Peyer's patch (tissue), 4 donors: ENCODE measurements around the gene ANAPC16. TPM values are rescaled to one million over a fixed set of nuclear protein-coding genes. Genes with fewer than 3 reads are reported as not detected.

Experiments
- DNase-seq, 3 donors: peaks; one replicate each; pipeline ENCODE4 v3.0.0-alpha.2; 2017 to 2019
- H3K27ac ChIP-seq, 4 donors: fragments of 200-600 bp; sonication (generic); one replicate each; pipeline ENCODE4 v1.5.1; 2016 to 2019
- H3K27me3 ChIP-seq, 2 donors: fragments of 200-600 bp; sonication (generic); one replicate each; pipeline ENCODE4 v1.5.1; 2019
- H3K36me3 ChIP-seq, 3 donors: fragments of 200-600 bp; sonication (generic); one replicate each; pipeline ENCODE4 v1.5.1; 2016 to 2019
- H3K4me1 ChIP-seq, 4 donors: fragments of 200-600 bp; sonication (generic); one replicate each; pipeline ENCODE4 v1.5.1; 2016 to 2019
- H3K4me3 ChIP-seq, 4 donors: fragments of 200-600 bp; sonication (generic); 1 replicate in 3 of 4; 2 replicates in 1 of 4; pipeline ENCODE4 v1.5.1; 2016 to 2019; ENCODE audit warnings: mild to moderate bottlenecking in 1 of 4
- H3K9me3 ChIP-seq, 4 donors: fragments of 200-600 bp; sonication (generic); one replicate each; pipeline ENCODE4 v1.5.1; 2016 to 2019; ENCODE audit warnings: mild to moderate bottlenecking in 1 of 4
- POLR2A ChIP-seq, 2 donors: fragments of 450-650 bp; IDR thresholded peaks; one replicate each; pipeline ENCODE4 v1.5.1; 2017; ENCODE audit warnings: antibody characterized with exemption in 2 of 2, mild to moderate bottlenecking in 2 of 2, moderate library complexity in 2 of 2
- total RNA-seq, 4 donors: library from RNA; depleted of rRNA; stranded (reverse); fragments of >200 nt; gene quantifications; one replicate each; pipeline ENCODE4 v1.1.0, GENCODE V29; 2016
- TF ChIP-seq, protein P1 (sequence below), 6 experiments: fragments of 450-650 bp in 4 of 6; fragments of 200-600 bp in 2 of 6; sonication (generic) in 1 of 6; IDR thresholded peaks; one replicate each; pipeline ENCODE4 v1.5.1; 2017 to 2019; ENCODE audit warnings: antibody characterized with exemption in 6 of 6, mild to moderate bottlenecking in 3 of 6, moderate library complexity in 1 of 6

ANAPC16 gene
- total RNA-seq, 4 donors from 2014 or later = 55.0 to 73.4 (median 60.6) TPM

DNA sequence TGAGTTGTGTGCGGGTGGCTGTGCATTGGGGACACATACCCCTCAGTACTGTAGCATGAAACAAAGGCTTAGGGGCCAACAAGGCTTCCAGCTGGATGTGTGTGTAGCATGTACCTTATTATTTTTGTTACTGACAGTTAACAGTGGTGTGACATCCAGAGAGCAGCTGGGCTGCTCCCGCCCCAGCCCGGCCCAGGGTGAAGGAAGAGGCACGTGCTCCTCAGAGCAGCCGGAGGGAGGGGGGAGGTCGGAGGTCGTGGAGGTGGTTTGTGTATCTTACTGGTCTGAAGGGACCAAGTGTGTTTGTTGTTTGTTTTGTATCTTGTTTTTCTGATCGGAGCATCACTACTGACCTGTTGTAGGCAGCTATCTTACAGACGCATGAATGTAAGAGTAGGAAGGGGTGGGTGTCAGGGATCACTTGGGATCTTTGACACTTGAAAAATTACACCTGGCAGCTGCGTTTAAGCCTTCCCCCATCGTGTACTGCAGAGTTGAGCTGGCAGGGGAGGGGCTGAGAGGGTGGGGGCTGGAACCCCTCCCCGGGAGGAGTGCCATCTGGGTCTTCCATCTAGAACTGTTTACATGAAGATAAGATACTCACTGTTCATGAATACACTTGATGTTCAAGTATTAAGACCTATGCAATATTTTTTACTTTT is 59.7 kb downstream of the ANAPC16 start:
- H3K4me3 ChIP-seq = peak overlapping the region; percentile 80 to 99 (median 94)
- H3K9me3 ChIP-seq = no peaks in the 10 kb centered on the region
- peak overlapping the region; percentile 92 to 99 (median 95) for H3K27ac ChIP-seq
- DNase-seq = no peak
- H3K36me3 ChIP-seq = peaks cover 0 to 22% (median 0%) of the 10 kb centered on the region in 3 donors
- H3K27me3 ChIP-seq = no peaks in the 10 kb centered on the region
- no peak for TF ChIP-seq POLR2A (IDR thresholded peaks at IDR 0.05)
- TF ChIP-seq, protein P1, sequence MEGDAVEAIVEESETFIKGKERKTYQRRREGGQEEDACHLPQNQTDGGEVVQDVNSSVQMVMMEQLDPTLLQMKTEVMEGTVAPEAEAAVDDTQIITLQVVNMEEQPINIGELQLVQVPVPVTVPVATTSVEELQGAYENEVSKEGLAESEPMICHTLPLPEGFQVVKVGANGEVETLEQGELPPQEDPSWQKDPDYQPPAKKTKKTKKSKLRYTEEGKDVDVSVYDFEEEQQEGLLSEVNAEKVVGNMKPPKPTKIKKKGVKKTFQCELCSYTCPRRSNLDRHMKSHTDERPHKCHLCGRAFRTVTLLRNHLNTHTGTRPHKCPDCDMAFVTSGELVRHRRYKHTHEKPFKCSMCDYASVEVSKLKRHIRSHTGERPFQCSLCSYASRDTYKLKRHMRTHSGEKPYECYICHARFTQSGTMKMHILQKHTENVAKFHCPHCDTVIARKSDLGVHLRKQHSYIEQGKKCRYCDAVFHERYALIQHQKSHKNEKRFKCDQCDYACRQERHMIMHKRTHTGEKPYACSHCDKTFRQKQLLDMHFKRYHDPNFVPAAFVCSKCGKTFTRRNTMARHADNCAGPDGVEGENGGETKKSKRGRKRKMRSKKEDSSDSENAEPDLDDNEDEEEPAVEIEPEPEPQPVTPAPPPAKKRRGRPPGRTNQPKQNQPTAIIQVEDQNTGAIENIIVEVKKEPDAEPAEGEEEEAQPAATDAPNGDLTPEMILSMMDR (IDR thresholded peaks at IDR 0.05) = no peak
- H3K4me1 ChIP-seq = peaks cover 0 to 23% (median 4%) of the 10 kb centered on the region in 4 donors

DNA sequence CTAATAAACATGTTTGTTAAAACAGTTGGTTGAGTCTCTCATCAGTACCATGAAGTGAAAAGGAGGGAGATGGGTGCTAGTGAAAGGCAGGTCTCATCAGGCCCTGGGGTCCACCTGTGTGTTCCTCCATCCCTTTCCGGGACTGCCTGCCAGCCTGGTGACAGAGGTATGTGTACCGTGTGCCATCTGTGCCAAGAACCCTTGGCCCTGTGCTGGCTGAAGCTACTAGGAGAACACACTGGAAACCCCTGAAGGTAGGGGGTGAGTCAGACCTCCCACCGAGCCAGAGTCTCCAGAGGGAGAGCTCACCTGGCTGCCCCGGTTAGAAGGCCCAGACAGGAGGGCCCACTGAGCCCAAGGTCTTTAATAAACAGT is 60.2 kb downstream of the ANAPC16 start:
- H3K4me3 ChIP-seq = peak overlapping the region; percentile 80 to 99 (median 94)
- no peaks in the 10 kb centered on the region for H3K27me3 ChIP-seq
- peaks cover 0 to 23% (median 4%) of the 10 kb centered on the region in 4 donors for H3K4me1 ChIP-seq
- H3K36me3 ChIP-seq = peaks cover 0 to 22% (median 0%) of the 10 kb centered on the region in 3 donors
- TF ChIP-seq, protein P1 (IDR thresholded peaks at IDR 0.05) = no peak
- no peak for TF ChIP-seq POLR2A (IDR thresholded peaks at IDR 0.05)
- peak overlapping the region; percentile 92 to 99 (median 95) for H3K27ac ChIP-seq
- no peaks in the 10 kb centered on the region for H3K9me3 ChIP-seq
- peak in 1 of 3 donors; percentile 66 for DNase-seq

DNA sequence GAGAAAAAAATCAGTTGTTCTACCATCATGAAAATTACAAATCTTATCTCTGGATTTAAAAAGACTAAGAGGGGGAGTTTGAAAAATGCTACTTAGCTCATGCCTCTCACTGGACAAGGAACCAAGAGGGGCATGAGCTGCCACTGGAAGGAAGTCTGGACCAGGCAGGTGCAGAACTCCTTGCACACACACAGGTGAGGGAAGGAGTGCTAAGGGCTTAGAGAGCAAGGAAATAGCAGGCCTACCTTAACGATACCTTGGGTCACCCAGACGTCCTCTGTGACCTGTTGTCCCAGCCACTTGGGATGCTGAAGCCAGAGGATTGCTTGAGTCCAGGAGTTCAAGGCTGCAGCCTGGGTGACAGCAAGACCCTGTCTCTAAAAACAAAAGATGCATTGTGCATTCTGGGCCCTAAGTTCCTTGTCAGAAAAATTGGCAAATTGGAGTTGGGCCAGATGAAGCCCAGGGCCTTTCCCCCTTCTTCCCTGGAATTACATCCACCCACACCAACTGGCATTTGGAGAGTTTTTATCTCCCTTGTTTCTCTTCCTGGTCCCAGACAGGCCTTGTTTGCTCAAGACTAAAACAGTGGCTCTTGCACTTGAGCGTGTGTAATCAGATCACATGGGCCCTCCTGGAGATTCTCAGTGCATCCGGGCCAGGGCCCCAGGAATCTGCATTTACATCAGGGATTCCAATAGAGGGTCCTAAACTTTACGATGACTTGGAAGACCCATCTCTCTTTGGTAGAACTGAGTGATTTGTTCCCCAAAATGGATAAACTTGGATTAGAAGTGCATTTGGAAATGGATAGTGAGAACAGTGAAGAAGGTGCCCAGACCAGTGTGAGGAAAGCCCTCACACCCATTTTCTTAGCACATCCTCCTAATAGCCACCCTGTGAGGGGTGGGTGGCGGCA is 60.9 kb downstream of the ANAPC16 start:
- Histone ChIP-seq H3K4me3 (peak overlapping the region; percentile 80 to 99 (median 94)), H3K27ac (peak overlapping the region; percentile 92 to 99 (median 95)), H3K36me3 (peaks cover 0 to 22% (median 0%) of the 10 kb centered on the region in 3 donors), H3K4me1 (peaks cover 0 to 23% (median 4%) of the 10 kb centered on the region in 4 donors), H3K27me3 (no peaks in the 10 kb centered on the region), H3K9me3 (no peaks in the 10 kb centered on the region)
- TF ChIP-seq POLR2A (IDR thresholded peaks at IDR 0.05) = peak in 1 of 2 donors; percentile 20
- TF ChIP-seq, protein P1 (IDR thresholded peaks at IDR 0.05) = no peak
- no peak for DNase-seq

DNA sequence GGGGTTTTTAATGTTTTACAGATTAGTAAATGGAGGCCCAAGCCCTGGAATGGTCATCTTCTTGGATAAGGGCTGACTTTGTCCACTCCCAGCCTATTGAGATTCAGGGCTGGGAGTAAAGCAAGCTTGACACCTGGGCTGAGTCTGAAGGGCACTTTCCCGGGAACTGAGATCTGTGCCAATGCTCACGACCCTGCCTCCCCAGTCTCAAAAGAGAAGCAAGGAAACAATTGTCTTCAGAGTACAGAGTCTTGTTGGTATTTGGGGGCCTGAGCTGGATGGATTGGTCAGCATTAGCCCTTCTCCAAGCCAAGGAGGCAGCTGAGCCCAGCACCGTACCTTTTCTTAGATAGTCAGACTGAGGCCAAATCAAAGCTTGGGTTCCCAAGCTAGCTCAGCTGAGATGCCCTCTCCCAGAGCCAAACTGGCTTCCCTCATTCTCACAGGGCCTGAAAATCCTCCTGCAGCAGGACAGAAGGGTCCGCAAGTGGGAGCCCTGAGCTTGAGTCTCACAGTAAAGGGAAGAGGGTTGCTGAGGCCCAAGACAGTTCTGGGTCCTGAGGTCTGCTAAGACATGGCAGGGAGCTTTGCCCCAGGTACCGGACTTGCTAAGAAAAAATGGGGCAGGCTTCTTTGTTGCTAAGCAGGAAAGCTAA is 61.7 kb downstream of the ANAPC16 start:
- Histone ChIP-seq H3K9me3 (no peaks in the 10 kb centered on the region), H3K36me3 (peaks cover 0 to 22% (median 0%) of the 10 kb centered on the region in 3 donors), H3K27me3 (no peaks in the 10 kb centered on the region), H3K27ac (peak overlapping the region in 3 of 4 donors; percentile 92 to 99 (median 97)), H3K4me1 (peaks cover 0 to 18% (median 3%) of the 10 kb centered on the region in 4 donors), H3K4me3 (no peak overlapping the region)
- no peak for TF ChIP-seq POLR2A (IDR thresholded peaks at IDR 0.05)
- TF ChIP-seq, protein P1 (IDR thresholded peaks at IDR 0.05) = no peak
- no peak for DNase-seq

DNA sequence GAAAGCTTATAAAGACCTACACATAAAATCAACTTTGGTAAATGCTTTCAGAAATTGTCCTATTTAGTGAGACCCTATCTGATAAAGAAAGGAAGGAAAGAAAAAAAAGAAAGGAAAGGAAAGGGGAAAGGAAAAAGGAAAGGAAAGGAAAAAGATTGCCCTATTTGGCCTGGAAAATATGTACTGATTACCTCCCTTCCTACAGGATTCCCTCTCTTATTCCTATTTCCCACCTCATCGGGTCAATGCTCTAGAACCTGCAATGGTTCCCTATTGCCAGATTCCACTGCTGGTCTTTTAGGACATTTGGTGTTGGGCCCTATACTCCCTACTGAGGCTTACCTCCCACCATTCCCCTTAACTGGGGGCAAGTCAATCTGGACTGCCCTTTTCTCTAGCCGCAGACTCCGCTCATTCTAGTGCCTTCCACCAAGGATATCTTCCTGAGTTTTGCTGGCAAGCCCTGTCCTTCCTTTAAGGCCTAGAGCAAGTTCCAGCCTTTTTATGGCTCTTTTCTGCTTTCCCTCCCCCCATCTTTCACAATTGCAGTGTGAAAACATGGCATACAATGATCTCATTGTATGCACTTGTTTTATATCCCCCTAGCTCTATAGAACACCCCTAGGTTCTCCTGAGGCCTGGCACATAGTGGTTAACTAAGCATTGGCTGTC is 62.3 kb downstream of the ANAPC16 start:
- no peak for DNase-seq
- Histone ChIP-seq H3K4me1 (peaks cover 0 to 15% (median 0%) of the 10 kb centered on the region in 4 donors), H3K4me3 (no peak overlapping the region), H3K27ac (peak overlapping the region; percentile 27 to 97 (median 36)), H3K36me3 (peaks cover 0 to 22% (median 0%) of the 10 kb centered on the region in 3 donors), H3K9me3 (no peaks in the 10 kb centered on the region), H3K27me3 (no peaks in the 10 kb centered on the region)
- TF ChIP-seq POLR2A (IDR thresholded peaks at IDR 0.05) = no peak
- TF ChIP-seq, protein P1 (IDR thresholded peaks at IDR 0.05) = no peak
